ENCODE data around the gene EGFL6.

DNA sequence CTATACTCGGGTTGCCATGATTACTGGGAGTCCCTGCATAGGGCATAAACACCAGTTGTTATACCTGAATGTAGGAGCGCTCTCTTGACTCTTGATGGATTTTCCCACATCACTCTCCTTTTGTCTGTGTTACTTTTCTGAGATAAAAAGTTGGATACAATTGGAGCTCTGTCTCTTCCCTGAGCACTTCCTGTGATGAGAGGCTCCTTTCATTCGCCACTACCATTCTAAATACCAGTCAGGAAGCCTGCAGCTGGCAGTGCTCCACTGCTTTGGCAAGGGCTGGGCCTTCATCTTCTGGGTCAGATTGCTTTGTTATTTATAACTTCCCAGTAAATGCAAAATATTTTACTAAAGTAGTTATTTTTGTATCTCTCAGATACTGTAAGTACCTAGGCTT is 97.4 kb downstream of the EGFL6 start:
- TF ChIP-seq, protein P1, sequence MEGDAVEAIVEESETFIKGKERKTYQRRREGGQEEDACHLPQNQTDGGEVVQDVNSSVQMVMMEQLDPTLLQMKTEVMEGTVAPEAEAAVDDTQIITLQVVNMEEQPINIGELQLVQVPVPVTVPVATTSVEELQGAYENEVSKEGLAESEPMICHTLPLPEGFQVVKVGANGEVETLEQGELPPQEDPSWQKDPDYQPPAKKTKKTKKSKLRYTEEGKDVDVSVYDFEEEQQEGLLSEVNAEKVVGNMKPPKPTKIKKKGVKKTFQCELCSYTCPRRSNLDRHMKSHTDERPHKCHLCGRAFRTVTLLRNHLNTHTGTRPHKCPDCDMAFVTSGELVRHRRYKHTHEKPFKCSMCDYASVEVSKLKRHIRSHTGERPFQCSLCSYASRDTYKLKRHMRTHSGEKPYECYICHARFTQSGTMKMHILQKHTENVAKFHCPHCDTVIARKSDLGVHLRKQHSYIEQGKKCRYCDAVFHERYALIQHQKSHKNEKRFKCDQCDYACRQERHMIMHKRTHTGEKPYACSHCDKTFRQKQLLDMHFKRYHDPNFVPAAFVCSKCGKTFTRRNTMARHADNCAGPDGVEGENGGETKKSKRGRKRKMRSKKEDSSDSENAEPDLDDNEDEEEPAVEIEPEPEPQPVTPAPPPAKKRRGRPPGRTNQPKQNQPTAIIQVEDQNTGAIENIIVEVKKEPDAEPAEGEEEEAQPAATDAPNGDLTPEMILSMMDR (conservative IDR thresholded peaks at IDR 0.05; ENCODE audit: low read length), result no peak
- TF ChIP-seq EZH2phosphoT487 (IDR thresholded peaks at IDR 0.05; ENCODE audit: borderline replicate concordance, low read depth, low read length), result no peak

Data from OCI-LY7 (cell line).